ENCODE measurements around the gene HOOK2.
A peak's percentile ranks its signal among the peaks of the same experiment; 100 is the strongest.

HOOK2 gene

GRCh38 chr19:12791345-12792050, 16.1 kb upstream of the HOOK2 start, which contains the start of gene JUNB:
Gene JUNB (plus strand): TSS chr19:12791486. CDS start chr19:12791772, 286 bp downstream.
- H3K27me3 ChIP-seq (ENCODE audit: control insufficient read depth, insufficient read depth, low read length), result no peaks in the 10 kb centered on the region
- H3K36me3 ChIP-seq (ENCODE audit: control insufficient read depth, insufficient read depth, low read length), result no peaks in the 10 kb centered on the region
- peak within 1 kb of the TSS; percentile 98 for H3K9ac ChIP-seq (ENCODE audit: low read length)
- H3K9me3 ChIP-seq (ENCODE audit: control insufficient read depth, low read length), result no peaks in the 10 kb centered on the region
- H3K4me1 ChIP-seq (ENCODE audit: control insufficient read depth, insufficient read depth, low read length), result peaks cover 60% of the 10 kb centered on the region
- H3K4me3 ChIP-seq (ENCODE audit: low read length), result peak within 1 kb of the TSS; percentile 88

GRCh38 chr19:12790628-12791344, 15.4 kb upstream of the HOOK2 start:
- Histone ChIP-seq H3K9ac (ENCODE audit: low read length) (peak overlapping the region; percentile 98), H3K36me3 (ENCODE audit: control insufficient read depth, insufficient read depth, low read length) (no peaks in the 10 kb centered on the region), H3K4me3 (ENCODE audit: low read length) (peak overlapping the region; percentile 72), H3K27me3 (ENCODE audit: control insufficient read depth, insufficient read depth, low read length) (no peaks in the 10 kb centered on the region), H3K4me1 (ENCODE audit: control insufficient read depth, insufficient read depth, low read length) (peaks cover 60% of the 10 kb centered on the region), H3K9me3 (ENCODE audit: control insufficient read depth, low read length) (no peaks in the 10 kb centered on the region)

GRCh38 chr19:12789904-12790619, 14.7 kb upstream of the HOOK2 start:
- Histone ChIP-seq H3K36me3 (ENCODE audit: control insufficient read depth, insufficient read depth, low read length) (no peaks in the 10 kb centered on the region), H3K9me3 (ENCODE audit: control insufficient read depth, low read length) (no peaks in the 10 kb centered on the region), H3K4me3 (ENCODE audit: low read length) (peak overlapping the region; percentile 72), H3K4me1 (ENCODE audit: control insufficient read depth, insufficient read depth, low read length) (peaks cover 63% of the 10 kb centered on the region), H3K27me3 (ENCODE audit: control insufficient read depth, insufficient read depth, low read length) (no peaks in the 10 kb centered on the region), H3K9ac (ENCODE audit: low read length) (peak overlapping the region; percentile 98)

DNA sequence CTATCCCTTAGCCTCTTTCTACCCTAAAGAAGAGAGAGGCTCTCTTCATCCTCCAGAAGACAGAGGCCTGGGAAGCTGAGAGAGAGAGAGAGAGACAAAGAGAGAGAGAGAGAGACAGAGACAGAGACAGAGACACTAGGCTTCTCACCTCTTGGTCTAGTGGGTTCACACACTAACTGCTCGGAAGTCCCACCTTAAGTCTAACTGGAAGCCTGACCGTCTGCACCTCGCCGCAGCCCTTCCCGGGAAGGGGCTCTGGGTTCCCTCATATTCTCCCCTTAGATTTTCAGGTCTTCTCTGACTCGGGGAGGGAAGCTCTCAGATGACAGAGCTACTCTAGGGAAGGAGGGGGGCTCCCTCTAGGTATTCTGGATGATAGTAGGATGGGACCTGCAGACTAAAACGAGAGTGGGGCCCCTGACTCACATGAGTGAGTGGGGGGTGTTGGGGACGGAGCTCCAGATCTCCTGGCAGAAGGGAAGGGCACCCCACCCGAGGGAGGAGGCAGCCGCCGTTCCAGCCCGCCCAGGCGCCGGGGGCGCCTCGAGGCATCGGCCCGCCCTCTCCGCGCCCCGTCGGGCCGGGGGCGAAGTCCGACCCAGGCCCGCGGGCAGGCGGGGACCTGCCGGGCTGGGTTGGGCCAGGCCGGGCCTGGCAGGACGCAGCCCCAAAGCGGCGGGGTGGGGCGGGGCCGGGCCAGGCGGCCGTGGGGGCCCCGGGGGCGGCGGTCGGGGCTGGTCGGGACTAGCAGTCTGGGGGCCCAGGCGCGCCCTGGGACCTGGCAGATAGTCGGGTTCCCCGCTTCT, 13.9 kb upstream of the HOOK2 start:
- Histone ChIP-seq H3K9ac (ENCODE audit: low read length) (peak overlapping the region; percentile 98), H3K4me3 (ENCODE audit: low read length) (peak overlapping the region; percentile 53), H3K36me3 (ENCODE audit: control insufficient read depth, insufficient read depth, low read length) (no peaks in the 10 kb centered on the region), H3K27me3 (ENCODE audit: control insufficient read depth, insufficient read depth, low read length) (no peaks in the 10 kb centered on the region), H3K9me3 (ENCODE audit: control insufficient read depth, low read length) (no peaks in the 10 kb centered on the region), H3K4me1 (ENCODE audit: control insufficient read depth, insufficient read depth, low read length) (peaks cover 68% of the 10 kb centered on the region)

DNA sequence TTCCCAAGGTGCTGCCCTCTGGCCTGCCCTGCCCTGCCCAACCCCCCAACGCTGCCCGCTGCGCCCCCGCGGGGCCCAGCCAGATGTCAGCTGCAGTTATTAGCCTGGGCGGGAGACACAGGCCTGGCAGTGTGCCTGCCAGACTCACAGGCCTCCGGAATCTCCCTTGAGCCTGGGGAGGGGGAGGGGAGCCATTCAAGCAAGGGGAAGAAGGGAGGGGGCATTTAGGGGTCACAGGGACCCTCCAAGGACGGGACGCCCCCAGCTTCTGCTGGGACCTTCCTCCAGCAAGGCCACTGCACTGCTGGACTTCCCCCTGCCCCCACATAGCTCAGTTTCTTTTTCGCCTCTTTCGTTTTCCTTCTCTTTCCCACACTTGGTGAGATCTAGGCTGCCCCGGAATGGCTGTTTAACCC, 13.3 kb upstream of the HOOK2 start:
- no peaks in the 10 kb centered on the region for H3K9me3 ChIP-seq (ENCODE audit: control insufficient read depth, low read length)
- H3K4me3 ChIP-seq (ENCODE audit: low read length), result peak overlapping the region; percentile 53
- H3K27me3 ChIP-seq (ENCODE audit: control insufficient read depth, insufficient read depth, low read length), result no peaks in the 10 kb centered on the region
- H3K9ac ChIP-seq (ENCODE audit: low read length), result peak overlapping the region; percentile 90
- no peaks in the 10 kb centered on the region for H3K36me3 ChIP-seq (ENCODE audit: control insufficient read depth, insufficient read depth, low read length)
- peaks cover 68% of the 10 kb centered on the region for H3K4me1 ChIP-seq (ENCODE audit: control insufficient read depth, insufficient read depth, low read length)

GRCh38 chr19:12788042-12788681, 12.8 kb upstream of the HOOK2 start:
- H3K36me3 ChIP-seq (ENCODE audit: control insufficient read depth, insufficient read depth, low read length), result no peaks in the 10 kb centered on the region
- peak overlapping the region; percentile 90 for H3K9ac ChIP-seq (ENCODE audit: low read length)
- H3K9me3 ChIP-seq (ENCODE audit: control insufficient read depth, low read length), result no peaks in the 10 kb centered on the region
- peak overlapping the region; percentile 53 for H3K4me3 ChIP-seq (ENCODE audit: low read length)
- no peaks in the 10 kb centered on the region for H3K27me3 ChIP-seq (ENCODE audit: control insufficient read depth, insufficient read depth, low read length)
- peaks cover 72% of the 10 kb centered on the region for H3K4me1 ChIP-seq (ENCODE audit: control insufficient read depth, insufficient read depth, low read length)

DNA sequence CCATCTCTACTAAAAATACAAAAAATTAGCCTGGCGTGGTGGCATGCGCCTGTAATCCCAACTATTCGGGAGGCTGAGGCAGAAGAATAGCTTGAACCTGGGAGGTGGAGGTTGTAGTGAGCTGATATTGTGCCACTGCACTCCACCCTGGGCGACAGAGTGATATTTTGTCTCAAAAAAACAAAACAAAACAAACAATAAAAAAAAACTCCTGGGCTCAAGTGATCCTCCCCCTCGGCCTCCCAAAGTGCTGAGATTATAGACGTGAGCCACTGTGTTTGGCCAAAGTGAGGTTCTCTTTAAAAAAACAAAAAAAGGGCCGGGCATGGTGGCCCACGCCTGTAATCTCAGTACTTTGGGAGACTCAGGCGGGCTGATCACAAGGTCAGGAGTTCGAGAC, 12.1 kb upstream of the HOOK2 start:
- Histone ChIP-seq H3K9ac (ENCODE audit: low read length) (peak overlapping the region; percentile 81), H3K9me3 (ENCODE audit: control insufficient read depth, low read length) (no peaks in the 10 kb centered on the region), H3K4me1 (ENCODE audit: control insufficient read depth, insufficient read depth, low read length) (peaks cover 78% of the 10 kb centered on the region), H3K4me3 (ENCODE audit: low read length) (no peak overlapping the region), H3K36me3 (ENCODE audit: control insufficient read depth, insufficient read depth, low read length) (no peaks in the 10 kb centered on the region), H3K27me3 (ENCODE audit: control insufficient read depth, insufficient read depth, low read length) (no peaks in the 10 kb centered on the region)

DNA sequence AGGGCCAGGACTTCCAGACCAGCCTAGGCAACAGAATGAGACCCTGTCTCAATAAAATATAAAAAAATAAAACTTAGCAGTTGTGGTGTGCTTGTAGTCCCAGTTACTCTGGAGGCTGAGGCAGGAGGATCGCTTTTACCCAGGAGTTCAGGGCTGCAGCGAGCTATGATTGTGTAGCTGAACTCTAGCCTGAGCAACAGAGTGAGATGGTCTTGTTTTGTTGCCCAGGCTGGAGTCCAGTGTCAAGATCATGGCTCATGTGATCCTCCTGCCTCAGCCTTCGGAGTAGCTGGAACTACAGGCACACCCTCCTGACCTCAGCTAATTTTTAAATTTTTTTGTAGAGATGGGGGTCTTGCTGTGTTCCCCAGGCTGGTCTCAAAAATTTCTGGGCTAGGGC, 11.6 kb upstream of the HOOK2 start:
- Histone ChIP-seq H3K27me3 (ENCODE audit: control insufficient read depth, insufficient read depth, low read length) (no peaks in the 10 kb centered on the region), H3K4me1 (ENCODE audit: control insufficient read depth, insufficient read depth, low read length) (peaks cover 83% of the 10 kb centered on the region), H3K9ac (ENCODE audit: low read length) (peak overlapping the region; percentile 81), H3K36me3 (ENCODE audit: control insufficient read depth, insufficient read depth, low read length) (no peaks in the 10 kb centered on the region), H3K9me3 (ENCODE audit: control insufficient read depth, low read length) (no peaks in the 10 kb centered on the region), H3K4me3 (ENCODE audit: low read length) (no peak overlapping the region)

DNA sequence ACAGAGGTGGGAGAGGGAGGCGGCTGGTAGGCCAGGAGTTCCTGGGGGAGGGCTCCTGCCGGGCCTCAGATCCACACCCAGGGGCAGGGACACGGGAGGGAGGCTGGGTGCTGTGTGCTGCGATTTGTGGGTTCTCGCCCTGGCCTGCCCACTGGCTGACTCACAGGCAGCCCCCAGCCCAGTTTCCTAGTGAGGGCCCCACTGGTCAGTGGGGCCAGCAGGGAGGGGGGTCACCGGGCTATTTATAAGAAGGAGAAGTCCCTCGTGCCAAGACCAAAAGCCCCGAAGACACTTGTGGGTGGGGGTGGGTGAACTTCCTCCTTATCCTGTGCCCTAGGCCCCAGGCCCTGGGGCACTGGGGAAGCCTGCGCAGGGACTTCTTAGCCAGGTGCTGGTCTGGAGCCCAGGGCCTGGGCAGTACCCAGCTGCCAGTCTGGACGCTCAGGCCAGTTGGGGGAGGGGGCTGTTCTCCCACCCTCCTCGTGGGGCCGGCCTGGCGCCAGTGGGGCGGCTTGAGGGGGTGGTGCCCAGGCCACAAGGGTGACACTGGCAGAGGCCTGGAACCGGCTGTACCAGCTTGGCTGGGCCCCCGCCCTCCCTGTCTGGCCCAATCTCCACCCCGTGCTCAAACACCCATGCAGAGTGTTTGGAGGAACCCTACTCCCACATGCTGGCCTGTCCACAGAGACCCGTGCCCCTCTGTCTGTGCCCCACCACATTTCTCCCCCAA, 11.0 kb upstream of the HOOK2 start:
- H3K4me3 ChIP-seq (ENCODE audit: low read length), result peak overlapping the region; percentile 20
- H3K9ac ChIP-seq (ENCODE audit: low read length), result peak overlapping the region; percentile 81
- H3K36me3 ChIP-seq (ENCODE audit: control insufficient read depth, insufficient read depth, low read length), result no peaks in the 10 kb centered on the region
- no peaks in the 10 kb centered on the region for H3K27me3 ChIP-seq (ENCODE audit: control insufficient read depth, insufficient read depth, low read length)
- H3K9me3 ChIP-seq (ENCODE audit: control insufficient read depth, low read length), result no peaks in the 10 kb centered on the region
- H3K4me1 ChIP-seq (ENCODE audit: control insufficient read depth, insufficient read depth, low read length), result peaks cover 88% of the 10 kb centered on the region

DNA sequence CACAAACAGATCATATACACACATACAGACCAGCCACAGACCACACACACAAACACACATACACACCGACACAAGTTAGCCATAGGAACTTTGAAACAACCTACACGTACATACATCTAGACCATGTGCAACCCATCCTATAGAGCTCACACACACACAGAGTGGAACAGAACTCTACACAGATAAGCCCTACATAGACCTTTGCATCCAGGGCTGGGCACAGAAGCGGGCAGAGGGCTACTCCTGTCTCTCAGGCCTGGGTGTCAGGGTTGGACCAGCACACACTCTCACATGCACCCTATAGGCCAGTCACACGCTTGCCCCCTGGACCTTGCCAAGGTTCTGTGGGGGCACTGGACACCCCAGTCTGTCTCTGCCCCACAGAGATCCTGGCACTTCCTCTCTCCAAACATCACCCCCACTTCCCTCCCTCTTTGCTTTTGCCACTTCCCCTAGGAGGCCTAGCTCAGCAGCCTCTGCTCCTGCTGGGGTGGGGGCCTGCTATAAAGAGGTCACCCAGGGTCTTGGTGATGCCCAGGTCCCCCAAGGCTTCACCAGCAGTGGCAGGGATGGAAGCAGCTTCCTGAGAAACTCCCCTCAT, 10.2 kb upstream of the HOOK2 start:
- Histone ChIP-seq H3K9ac (ENCODE audit: low read length) (peak overlapping the region; percentile 81), H3K27me3 (ENCODE audit: control insufficient read depth, insufficient read depth, low read length) (no peaks in the 10 kb centered on the region), H3K4me1 (ENCODE audit: control insufficient read depth, insufficient read depth, low read length) (peaks cover 82% of the 10 kb centered on the region), H3K9me3 (ENCODE audit: control insufficient read depth, low read length) (no peaks in the 10 kb centered on the region), H3K4me3 (ENCODE audit: low read length) (peak overlapping the region; percentile 20), H3K36me3 (ENCODE audit: control insufficient read depth, insufficient read depth, low read length) (no peaks in the 10 kb centered on the region)

Data from mucosa of stomach (tissue), 1 donor.